AG04449 (cell line): ENCODE measurements around the gene EPHA6.

Source experiments
- CTCF ChIA-PET: fragments of 350-600 bp; formaldehyde crosslinking; extraction: SDS; loops from one replicate; lab custom pipeline; 2021; ENCODE audit warnings: antibody characterized with exemption; lab: Yijun Ruan, JAX
- POLR2A ChIA-PET: fragments of 400-600, 350-600 bp; formaldehyde crosslinking; extraction: SDS; loops from one replicate; lab custom pipeline; 2020; ENCODE audit warnings: antibody characterized with exemption, inconsistent platforms; lab: Yijun Ruan, JAX
- DNase-seq: peaks from one replicate; pipeline ENCODE4 v3.0.0-alpha.2; 2010; ENCODE audit warnings: low read depth, low spot score
- H3K4me3 ChIP-seq: 2 replicates; pipeline ENCODE4 v1.5.1; 2011; ENCODE audit warnings: low read depth, mild to moderate bottlenecking, control low read depth, low read length
- TF ChIP-seq, protein P1 (sequence below): IDR thresholded peaks from one replicate; pipeline ENCODE4 v1.5.1; 2011; ENCODE audit warnings: mild to moderate bottlenecking, moderate library complexity, low read length, control low read depth, inconsistent platforms; ENCODE audit not compliant: insufficient read depth; ENCODE audit errors: missing control alignments

EPHA6 gene

DNA sequence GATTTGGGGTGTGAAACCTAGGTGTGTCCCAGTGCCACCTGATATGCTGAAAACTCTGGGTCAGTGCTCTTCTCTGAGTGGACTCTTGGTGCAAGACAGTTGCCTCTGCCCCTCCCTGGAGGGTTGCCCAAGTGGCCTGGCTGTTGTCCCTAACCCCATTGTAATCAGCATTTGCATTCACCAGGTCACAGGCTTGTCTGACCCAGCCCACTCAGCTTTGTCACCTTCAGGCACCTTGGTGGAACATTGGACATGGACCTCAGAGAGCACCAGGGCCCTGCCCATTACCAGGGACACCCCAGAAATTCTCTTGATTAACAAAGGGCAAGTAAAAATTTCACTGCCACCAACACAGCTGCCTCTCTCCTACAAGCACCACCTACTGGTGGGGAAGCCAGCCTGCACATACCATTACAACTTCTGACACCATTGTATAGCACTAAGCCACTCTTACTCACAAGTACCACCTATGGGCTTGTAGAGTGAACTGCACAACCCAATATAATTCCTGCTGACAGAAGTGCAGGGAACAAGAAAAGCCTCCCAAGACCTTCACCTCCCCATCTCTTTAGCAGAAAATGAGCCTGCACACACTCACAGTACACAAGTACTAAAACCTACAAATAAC lies 324.6 kb downstream of the EPHA6 start:
- CTCF ChIA-PET: no interaction called here
- no peak for DNase-seq
- POLR2A ChIA-PET: no interaction called here
- TF ChIP-seq, protein P1, sequence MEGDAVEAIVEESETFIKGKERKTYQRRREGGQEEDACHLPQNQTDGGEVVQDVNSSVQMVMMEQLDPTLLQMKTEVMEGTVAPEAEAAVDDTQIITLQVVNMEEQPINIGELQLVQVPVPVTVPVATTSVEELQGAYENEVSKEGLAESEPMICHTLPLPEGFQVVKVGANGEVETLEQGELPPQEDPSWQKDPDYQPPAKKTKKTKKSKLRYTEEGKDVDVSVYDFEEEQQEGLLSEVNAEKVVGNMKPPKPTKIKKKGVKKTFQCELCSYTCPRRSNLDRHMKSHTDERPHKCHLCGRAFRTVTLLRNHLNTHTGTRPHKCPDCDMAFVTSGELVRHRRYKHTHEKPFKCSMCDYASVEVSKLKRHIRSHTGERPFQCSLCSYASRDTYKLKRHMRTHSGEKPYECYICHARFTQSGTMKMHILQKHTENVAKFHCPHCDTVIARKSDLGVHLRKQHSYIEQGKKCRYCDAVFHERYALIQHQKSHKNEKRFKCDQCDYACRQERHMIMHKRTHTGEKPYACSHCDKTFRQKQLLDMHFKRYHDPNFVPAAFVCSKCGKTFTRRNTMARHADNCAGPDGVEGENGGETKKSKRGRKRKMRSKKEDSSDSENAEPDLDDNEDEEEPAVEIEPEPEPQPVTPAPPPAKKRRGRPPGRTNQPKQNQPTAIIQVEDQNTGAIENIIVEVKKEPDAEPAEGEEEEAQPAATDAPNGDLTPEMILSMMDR: no peak
- no peak overlapping the region for H3K4me3 ChIP-seq

DNA sequence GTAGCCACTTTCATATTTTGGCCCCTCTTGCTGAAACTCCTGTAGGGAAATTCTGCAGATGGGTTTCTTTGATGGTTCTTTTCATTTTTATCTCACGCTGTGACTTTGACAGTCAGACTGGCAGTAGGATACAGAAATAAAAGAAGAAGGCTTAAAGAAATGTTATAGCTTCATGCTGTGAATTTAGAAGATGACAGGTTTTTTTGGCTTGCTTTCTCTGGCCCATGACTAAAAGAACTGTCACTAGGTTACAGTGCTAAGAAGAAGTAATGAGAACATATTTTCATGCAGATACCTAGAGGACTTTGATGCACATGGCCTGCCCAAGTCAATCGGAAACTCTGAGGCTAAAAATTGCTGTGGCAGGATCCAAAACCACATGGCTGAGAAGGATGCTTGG lies 334.5 kb downstream of the EPHA6 start:
- H3K4me3 ChIP-seq: no peak overlapping the region
- ChIA-PET POLR2A (no interaction called here), CTCF (no interaction called here)
- TF ChIP-seq, protein P1: no peak
- no peak for DNase-seq

DNA sequence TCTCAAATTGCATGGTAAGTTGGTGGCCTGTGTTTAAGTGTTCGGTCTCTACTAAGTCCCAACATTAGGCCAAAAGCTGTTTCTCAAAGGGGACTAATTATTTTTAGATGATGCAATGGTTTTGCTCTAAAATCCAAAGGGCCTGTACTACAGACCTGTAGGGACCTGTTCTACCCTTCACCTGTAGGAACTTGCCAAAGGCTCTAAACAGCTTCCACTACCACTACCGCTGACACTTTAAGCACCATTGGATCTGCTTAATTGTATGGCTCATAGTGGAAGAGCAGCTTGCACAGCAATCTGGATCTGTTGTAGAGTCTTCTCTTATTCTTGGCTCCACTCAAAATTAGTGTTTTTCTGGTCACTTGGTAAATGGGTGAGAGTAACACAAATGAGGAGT lies 346.8 kb downstream of the EPHA6 start:
- no peak overlapping the region for H3K4me3 ChIP-seq
- TF ChIP-seq, protein P1: no peak
- DNase-seq: no peak
- ChIA-PET POLR2A (no interaction called here), CTCF (no interaction called here)

DNA sequence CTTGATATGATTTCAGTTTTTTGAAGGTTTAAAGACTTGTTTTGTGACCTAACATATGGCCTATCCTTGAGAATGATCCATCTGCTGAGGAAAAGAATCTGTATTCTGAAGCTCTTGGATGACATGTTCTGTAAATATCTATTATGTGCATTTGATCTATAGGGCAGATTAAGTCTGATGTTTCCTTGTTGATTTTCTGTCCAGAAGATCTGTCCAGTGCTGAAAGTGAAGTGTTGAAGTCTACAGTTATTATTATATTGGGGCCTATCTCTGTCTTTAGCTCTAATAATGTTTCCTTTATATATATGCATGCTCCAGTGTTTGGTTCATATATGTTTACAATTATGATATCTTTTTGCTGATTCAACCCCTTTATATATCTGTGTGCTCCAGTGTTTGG lies 362.8 kb downstream of the EPHA6 start:
- TF ChIP-seq, protein P1: no peak
- POLR2A ChIA-PET: no interaction called here

DNA sequence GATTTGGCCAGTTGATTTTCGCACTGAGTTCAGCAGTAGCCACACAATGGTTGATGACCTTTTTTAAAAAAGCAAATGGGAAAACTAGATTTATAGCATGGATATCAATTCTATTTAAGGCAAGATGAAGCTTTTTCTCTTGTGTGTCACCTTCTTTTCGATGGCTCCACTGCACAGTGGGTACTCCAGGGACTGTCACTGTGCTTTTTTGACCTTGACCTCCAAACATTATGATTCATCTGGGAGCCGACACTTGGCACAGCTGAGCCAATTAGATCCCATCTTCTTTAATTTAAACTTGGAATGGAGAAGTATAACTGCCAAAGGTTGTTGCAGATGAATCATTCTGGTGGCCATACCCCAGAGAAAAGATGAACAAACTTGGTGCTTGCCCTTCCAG lies 367.3 kb downstream of the EPHA6 start:
- DNase-seq: no peak
- TF ChIP-seq, protein P1: no peak
- H3K4me3 ChIP-seq: no peak overlapping the region
- ChIA-PET CTCF (no interaction called here), POLR2A (no interaction called here)

More for the DNA sequence above, 362.8 kb downstream of the EPHA6 start:
- CTCF ChIA-PET: no interaction called here
- DNase-seq: no peak
- H3K4me3 ChIP-seq: no peak overlapping the region

DNA sequence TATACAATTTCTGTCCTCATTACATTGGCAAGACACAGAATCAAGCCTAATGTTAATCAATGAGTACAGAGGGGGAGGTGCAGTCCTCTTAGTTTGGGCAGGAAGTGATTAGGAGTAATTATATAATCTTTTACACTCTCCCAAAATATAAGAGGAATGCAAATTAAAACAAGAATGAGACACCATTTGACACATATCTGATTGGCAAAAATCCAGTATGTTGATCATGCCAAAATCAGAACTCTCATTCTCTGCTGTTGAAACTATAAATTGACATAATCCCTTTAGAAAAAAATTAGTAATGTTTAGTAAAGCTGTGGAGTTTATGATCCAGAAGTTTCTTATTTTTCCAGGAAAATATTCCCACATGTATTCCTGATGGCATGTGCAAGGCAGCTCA lies 373.4 kb downstream of the EPHA6 start:
- TF ChIP-seq, protein P1: no peak
- H3K4me3 ChIP-seq: no peak overlapping the region
- POLR2A ChIA-PET: no interaction called here
- CTCF ChIA-PET: no interaction called here
- DNase-seq: no peak
